ENCODE results near the gene RXRG.
"Not testable (repeated sequence)": the region's sequence is repeated elsewhere in the genome, so short reads cannot be mapped to it uniquely, and the experiment has no call there.

Gene RXRG

DNA sequence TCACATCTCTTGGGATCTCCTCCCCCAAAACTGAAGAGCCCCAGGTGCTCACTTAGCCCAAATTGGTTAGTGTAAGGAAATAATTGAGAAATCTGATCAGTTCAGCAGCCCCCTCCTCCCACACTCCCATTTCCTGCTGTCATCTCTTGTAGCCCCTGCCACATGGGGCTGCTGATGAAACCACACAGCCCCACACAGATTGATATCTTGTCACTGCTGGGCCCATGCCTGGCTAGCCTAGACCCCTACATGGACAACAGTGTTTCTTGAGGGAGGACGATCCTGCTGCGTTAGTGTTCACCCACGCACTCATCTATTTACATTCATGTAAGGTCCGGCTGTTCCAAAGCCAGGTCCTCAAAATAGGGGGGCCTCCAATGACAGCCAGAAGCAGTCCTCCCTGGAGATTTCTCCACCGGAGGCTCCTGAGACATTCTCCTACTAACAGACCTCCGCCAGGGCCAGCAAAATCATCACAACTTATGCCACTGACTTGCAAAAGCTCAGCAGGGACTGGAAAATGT, 23.9 kb upstream of the RXRG start:
- in situ Hi-C loops (cut with MboI; ENCODE audit: low pct_unique_long_range_greater_than_20kb, low sequenced_read_pairs, unreplicated experiment), result no loop called here
- TF ChIP-seq, protein P1, sequence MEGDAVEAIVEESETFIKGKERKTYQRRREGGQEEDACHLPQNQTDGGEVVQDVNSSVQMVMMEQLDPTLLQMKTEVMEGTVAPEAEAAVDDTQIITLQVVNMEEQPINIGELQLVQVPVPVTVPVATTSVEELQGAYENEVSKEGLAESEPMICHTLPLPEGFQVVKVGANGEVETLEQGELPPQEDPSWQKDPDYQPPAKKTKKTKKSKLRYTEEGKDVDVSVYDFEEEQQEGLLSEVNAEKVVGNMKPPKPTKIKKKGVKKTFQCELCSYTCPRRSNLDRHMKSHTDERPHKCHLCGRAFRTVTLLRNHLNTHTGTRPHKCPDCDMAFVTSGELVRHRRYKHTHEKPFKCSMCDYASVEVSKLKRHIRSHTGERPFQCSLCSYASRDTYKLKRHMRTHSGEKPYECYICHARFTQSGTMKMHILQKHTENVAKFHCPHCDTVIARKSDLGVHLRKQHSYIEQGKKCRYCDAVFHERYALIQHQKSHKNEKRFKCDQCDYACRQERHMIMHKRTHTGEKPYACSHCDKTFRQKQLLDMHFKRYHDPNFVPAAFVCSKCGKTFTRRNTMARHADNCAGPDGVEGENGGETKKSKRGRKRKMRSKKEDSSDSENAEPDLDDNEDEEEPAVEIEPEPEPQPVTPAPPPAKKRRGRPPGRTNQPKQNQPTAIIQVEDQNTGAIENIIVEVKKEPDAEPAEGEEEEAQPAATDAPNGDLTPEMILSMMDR (IDR thresholded peaks at IDR 0.05; ENCODE audit: extremely low read depth, insufficient read depth, missing control alignments), result no peak
- DNase-seq (ENCODE audit: low spot score), result no peak

DNA sequence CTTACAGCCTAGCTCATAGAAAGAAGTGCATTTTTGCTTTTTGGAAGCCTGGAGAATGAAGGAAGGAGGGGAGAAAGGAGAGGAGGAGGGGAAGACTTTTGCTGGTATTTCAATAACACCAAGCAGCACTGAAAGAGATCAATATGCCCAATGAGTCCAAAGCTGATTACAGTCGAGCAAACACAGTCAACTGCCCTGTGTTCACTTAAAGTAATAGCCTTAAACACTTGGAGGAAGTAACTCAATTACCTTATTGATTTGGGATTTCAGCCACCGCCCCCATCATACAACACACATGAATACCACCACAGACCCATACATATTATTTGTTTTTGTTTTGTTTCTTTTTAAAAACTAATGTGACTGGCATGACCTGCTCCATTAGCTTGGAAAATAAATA, 23.3 kb upstream of the RXRG start:
- DNase-seq (ENCODE audit: low spot score), result no peak
- in situ Hi-C loops (cut with MboI; ENCODE audit: low pct_unique_long_range_greater_than_20kb, low sequenced_read_pairs, unreplicated experiment), result no loop called here
- TF ChIP-seq, protein P1 (IDR thresholded peaks at IDR 0.05; ENCODE audit: extremely low read depth, insufficient read depth, missing control alignments), result no peak

DNA sequence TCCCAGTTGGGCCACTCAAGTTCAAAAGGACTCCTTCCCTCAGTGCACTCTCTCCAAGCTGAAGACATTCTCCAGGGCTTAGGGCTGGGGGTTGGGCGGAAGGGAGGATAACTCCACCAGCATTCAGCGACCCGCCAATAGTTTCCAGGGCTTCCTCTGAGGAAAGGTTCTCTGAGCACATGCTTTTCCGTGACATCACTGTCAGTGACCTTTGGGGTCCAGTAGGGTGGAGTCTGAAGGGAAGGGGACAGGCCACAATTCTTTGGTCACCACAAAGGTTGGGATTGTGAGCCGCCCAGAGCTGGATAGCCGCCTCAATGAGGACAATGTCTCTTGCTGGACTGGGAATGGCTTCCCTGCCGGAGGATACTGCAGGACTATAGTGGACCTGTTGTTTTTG, 22.8 kb upstream of the RXRG start:
- DNase-seq (ENCODE audit: low spot score), result no peak
- TF ChIP-seq, protein P1 (IDR thresholded peaks at IDR 0.05; ENCODE audit: extremely low read depth, insufficient read depth, missing control alignments), result no peak
- in situ Hi-C loops (cut with MboI; ENCODE audit: low pct_unique_long_range_greater_than_20kb, low sequenced_read_pairs, unreplicated experiment), result no loop called here

DNA sequence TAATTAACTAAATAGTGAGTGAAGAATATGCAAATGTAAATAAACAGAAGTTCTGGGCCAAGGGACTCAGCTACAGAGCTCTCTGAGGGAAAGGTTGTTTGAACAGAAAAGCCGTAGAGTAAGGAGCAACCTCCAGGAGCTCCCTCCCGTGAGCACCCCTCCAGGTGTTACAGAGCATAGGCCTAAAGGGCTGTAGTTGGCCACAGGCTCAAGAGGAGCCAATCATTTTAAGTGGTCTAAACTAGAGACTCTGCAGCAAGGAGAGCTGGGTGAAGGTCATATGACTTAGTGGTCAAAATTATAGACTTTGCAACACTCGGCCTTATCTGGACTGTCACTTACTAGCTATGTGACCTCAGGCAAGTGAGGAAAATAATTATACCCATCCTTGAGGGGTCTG, 19.1 kb upstream of the RXRG start:
- in situ Hi-C loops (cut with MboI; ENCODE audit: low pct_unique_long_range_greater_than_20kb, low sequenced_read_pairs, unreplicated experiment), result no loop called here

DNA sequence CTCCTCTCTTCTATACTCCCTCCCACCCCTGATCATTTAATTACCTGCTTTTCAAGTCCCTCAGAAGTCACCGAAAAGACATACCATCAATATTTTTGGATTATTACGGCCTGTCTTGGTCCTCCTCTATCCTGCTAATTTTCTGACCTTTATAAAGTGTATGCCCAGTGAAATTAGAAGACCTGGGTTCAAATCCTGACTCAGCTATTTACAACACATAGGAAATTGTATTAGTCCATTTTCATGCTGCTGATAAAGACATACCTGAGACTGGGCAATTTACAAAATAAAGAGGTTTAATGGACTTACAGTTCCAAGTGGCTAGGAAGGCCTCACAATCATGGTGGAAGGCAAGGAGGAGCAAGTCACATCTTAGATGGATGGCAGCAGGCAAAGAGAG, 14.8 kb upstream of the RXRG start:
- DNase-seq (ENCODE audit: low spot score); in situ Hi-C loops (cut with MboI; ENCODE audit: low pct_unique_long_range_greater_than_20kb, low sequenced_read_pairs, unreplicated experiment): not testable (repeated sequence)

More for the DNA sequence above, 19.1 kb upstream of the RXRG start:
- DNase-seq (ENCODE audit: low spot score), result no peak
- TF ChIP-seq, protein P1 (IDR thresholded peaks at IDR 0.05; ENCODE audit: extremely low read depth, insufficient read depth, missing control alignments), result no peak

DNA sequence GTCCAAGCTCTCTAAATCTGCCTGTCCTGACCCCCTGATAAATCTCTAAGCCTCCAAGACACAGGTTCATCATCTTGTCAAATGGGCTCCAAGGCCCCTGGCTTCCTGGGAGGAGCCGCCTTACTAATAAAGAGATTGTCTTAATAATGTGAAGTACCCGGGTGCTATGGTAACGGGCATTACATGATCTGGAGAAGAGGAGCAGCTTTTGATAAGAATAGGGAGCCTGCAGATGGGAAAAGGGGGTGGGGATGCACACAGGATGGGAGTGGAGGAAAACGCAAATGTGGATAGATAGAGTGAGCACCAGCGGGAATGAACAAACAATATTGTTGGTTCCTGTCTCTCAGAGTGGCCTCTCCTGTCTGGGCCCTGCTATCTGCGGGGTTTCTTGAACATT, 11.9 kb upstream of the RXRG start:
- TF ChIP-seq, protein P1 (IDR thresholded peaks at IDR 0.05; ENCODE audit: extremely low read depth, insufficient read depth, missing control alignments), result no peak
- in situ Hi-C loops (cut with MboI; ENCODE audit: low pct_unique_long_range_greater_than_20kb, low sequenced_read_pairs, unreplicated experiment), result no loop called here
- DNase-seq (ENCODE audit: low spot score), result no peak

DNA sequence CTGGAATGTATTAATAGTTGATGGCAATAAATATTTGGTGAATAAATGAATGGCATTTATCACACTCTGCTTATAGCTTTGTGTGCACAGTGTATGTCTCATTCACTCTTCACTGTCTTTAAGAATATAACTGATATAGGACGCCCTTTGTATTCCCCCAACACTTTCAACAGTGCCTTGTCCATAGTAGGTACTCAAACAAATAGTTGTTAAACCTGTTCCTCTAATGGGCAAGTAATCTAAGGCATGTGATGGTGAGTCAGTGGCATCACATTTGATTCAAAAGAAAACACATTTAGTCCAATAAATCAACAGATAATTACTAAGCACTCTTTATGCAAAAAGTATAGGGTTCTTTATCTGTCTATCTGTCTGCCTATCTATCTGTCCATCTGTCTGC, 11.2 kb upstream of the RXRG start:
- no peak for DNase-seq (ENCODE audit: low spot score)
- TF ChIP-seq, protein P1 (IDR thresholded peaks at IDR 0.05; ENCODE audit: extremely low read depth, insufficient read depth, missing control alignments), result no peak
- in situ Hi-C loops (cut with MboI; ENCODE audit: low pct_unique_long_range_greater_than_20kb, low sequenced_read_pairs, unreplicated experiment), result no loop called here

All from GM13977 (cell line).